GM12878 (cell line): Measurements from ENCODE around the gene SASH3. TPM values are rescaled to one million over a fixed set of nuclear protein-coding genes. Genes with fewer than 3 reads are reported as not detected.
A peak's percentile ranks its signal among the peaks of the same experiment; 100 is the strongest.

Source experiments
- ATAC-seq: fragments of 200-7000 bp; cut with Tn5 transposase; 3 replicates; pipeline ENCODE4 v1.9.1; 2020; ENCODE audit warnings: mild to moderate bottlenecking, moderate library complexity
- BruUV-seq: library from RNA; stranded (reverse); fragments of 400-500 nt; replicated peaks from 2 replicates; lab custom pipeline; 2021; lab: Mats Ljungman, UMichigan
- CTCF ChIA-PET: fragments of 300-600 bp; sonication (Branson Sonifier 250); formaldehyde crosslinking; extraction: SDS; loops from one replicate; lab custom pipeline; 2021; ENCODE audit warnings: inconsistent platforms; lab: Yijun Ruan, JAX
- POLR2A ChIA-PET: fragments of 350-600 bp; formaldehyde crosslinking; extraction: SDS; loops from one replicate; lab custom pipeline; 2021; ENCODE audit warnings: inconsistent platforms; lab: Charles Lee
- RAD21 ChIA-PET: fragments of 300-600 bp; sonication (Branson Sonifier 250); formaldehyde crosslinking; loops from one replicate; lab custom pipeline; 2023; ENCODE audit warnings: antibody characterized with exemption; ENCODE audit not compliant: unreplicated experiment; lab: Charles Lee
- SMC1A ChIA-PET: fragments of 300-600 bp; sonication (Branson Sonifier 250); formaldehyde crosslinking; loops from one replicate; lab custom pipeline; 2023; ENCODE audit not compliant: unreplicated experiment, uncharacterized antibody; lab: Charles Lee
- DNase-seq: peaks from one replicate; pipeline ENCODE4 v3.0.0-alpha.2; 2011; ENCODE audit warnings: low read depth, low spot score
- FAIRE-seq: peaks from 3 replicates; lab custom pipeline; 2011; peaks lifted over from hg19 to GRCh38; lab: Jason Lieb, UNC
- H2AFZ ChIP-seq: 2 replicates; pipeline ENCODE4 v1.6.0; 2011; ENCODE audit warnings: low read depth, low read length, control low read depth; ENCODE audit not compliant: control insufficient read depth
- H3K27ac ChIP-seq: 2 replicates; pipeline ENCODE4 v1.5.1; 2011; ENCODE audit warnings: control low read depth; ENCODE audit not compliant: control insufficient read depth, insufficient read depth
- H3K27me3 ChIP-seq, 2 experiments: replicated peaks in 1 of 2; 2 replicates each; pipeline versions ENCODE4 v1.6.0 to v1.6.1; 2011; ENCODE audit warnings: low read length in 1 of 2; ENCODE audit not compliant: control insufficient read depth in 2 of 2, insufficient read depth in 2 of 2
- H3K36me3 ChIP-seq, 2 experiments: 2 replicates each; pipeline ENCODE4 v1.5.1; 2011; ENCODE audit warnings: low read length in 1 of 2; ENCODE audit not compliant: control insufficient read depth in 2 of 2, insufficient read depth in 2 of 2
- H3K4me1 ChIP-seq: 2 replicates; pipeline ENCODE4 v1.6.1; 2011; ENCODE audit warnings: mild to moderate bottlenecking, low read length, moderate library complexity, mixed read lengths; ENCODE audit not compliant: control insufficient read depth, insufficient read depth
- H3K4me2 ChIP-seq: 2 replicates; pipeline ENCODE4 v1.6.0; 2011; ENCODE audit warnings: control low read depth; ENCODE audit not compliant: control insufficient read depth, insufficient read depth
- H3K4me3 ChIP-seq: fragments of 200-600 bp; sonication (generic); 2 replicates; pipeline ENCODE4 v1.5.1; 2016
- H3K79me2 ChIP-seq: 2 replicates; pipeline ENCODE4 v1.6.0; 2011; ENCODE audit warnings: low read length; ENCODE audit not compliant: control insufficient read depth, insufficient read depth
- H3K9ac ChIP-seq: 2 replicates; pipeline ENCODE4 v1.8.0; 2011; ENCODE audit warnings: low read length, control low read depth, mixed read lengths; ENCODE audit not compliant: control insufficient read depth, insufficient read depth
- H3K9me3 ChIP-seq: replicated peaks from 3 replicates; pipeline ENCODE4 v1.5.1; 2011; ENCODE audit warnings: mild to moderate bottlenecking, low read length; ENCODE audit not compliant: control insufficient read depth, insufficient read depth
- H4K20me1 ChIP-seq: 2 replicates; pipeline ENCODE4 v1.6.0; 2011; ENCODE audit not compliant: control insufficient read depth, insufficient read depth
- CHD2 ChIP-seq: IDR thresholded peaks from 2 replicates; pipeline ENCODE4 v1.6.1; 2011; ENCODE audit warnings: low read depth, low read length, improper control_type of control experiment, borderline replicate concordance
- MAX ChIP-seq: IDR thresholded peaks from 2 replicates; pipeline ENCODE4 v1.6.1; 2012; ENCODE audit warnings: low read depth, low read length, improper control_type of control experiment
- NFYA ChIP-seq: IDR thresholded peaks from 2 replicates; pipeline ENCODE4 v1.6.1; 2011; ENCODE audit warnings: low read depth, mild to moderate bottlenecking, low read length, improper control_type of control experiment, borderline replicate concordance
- RAD21 ChIP-seq: IDR thresholded peaks from 2 replicates; pipeline ENCODE4 v1.6.1; 2011; ENCODE audit warnings: mild to moderate bottlenecking, low read depth, low read length, moderate library complexity; ENCODE audit not compliant: insufficient read depth
- RUNX3 ChIP-seq: IDR thresholded peaks from 2 replicates; pipeline ENCODE4 v1.6.1; 2012; ENCODE audit warnings: low read length, inconsistent platforms
- SMC3 ChIP-seq: IDR thresholded peaks from 2 replicates; pipeline ENCODE4 v1.6.1; 2011; ENCODE audit warnings: low read length, improper control_type of control experiment, borderline replicate concordance
- SUPT20H ChIP-seq: IDR thresholded peaks from 2 replicates; pipeline ENCODE4 v1.6.1; 2011; ENCODE audit warnings: low read depth, mild to moderate bottlenecking, low read length, moderate library complexity, borderline replicate concordance; ENCODE audit not compliant: control insufficient read depth
- WGBS: methylation state at CpG from one replicate; pipeline ENCODE4 v1.1.6; 2016; ENCODE audit warnings: low lambda C conversion rate; ENCODE audit not compliant: insufficient replicate concordance, insufficient coverage; ENCODE audit errors: missing lambda C conversion rate; 5-methylcytosine and 5-hydroxymethylcytosine counted together
- in situ Hi-C: fragments of 300-500 bp; cut with MboI; formaldehyde crosslinking; loops from 9 replicates; pipeline ENCODE4 v1.14.3; 2018; ENCODE audit warnings: mixed read lengths
- intact Hi-C: fragments of 100-400 bp; cut with micrococcal nuclease; formaldehyde crosslinking; loops from one replicate; pipeline ENCODE4 v1.14.2; 2022; ENCODE audit not compliant: unreplicated experiment
- polyA plus RNA-seq, 11 experiments: library from polyadenylated mRNA; depleted of rRNA in 4 of 11; unstranded in 6 of 11; stranded (reverse) in 5 of 11; fragments of >200 nt; fragmentation: Nextera tagmentation in 4 of 11; fragmentation: Illumina TruSeq in 1 of 11; extraction: Ambion mirVana in 4 of 11; extraction: Trizol in 1 of 11; gene quantifications; 1 replicate in 1 of 11; 2 replicates in 10 of 11; pipeline versions ENCODE4 v1.2.1 to v1.2.3, GENCODE V29; 2011 to 2016; ENCODE audit warnings: inconsistent platforms in 2 of 11, missing spikeins in 2 of 11, low read depth in 1 of 11
- total RNA-seq, 4 experiments: library from RNA; depleted of rRNA in 3 of 4; stranded (reverse); fragments of >200 nt in 3 of 4; fragmentation: Illumina TruSeq in 1 of 4; extraction: Trizol in 1 of 4; gene quantifications; 2 replicates each; pipeline versions ENCODE4 v1.2.1 to v1.2.3, GENCODE V29; 2013 to 2021
- TF ChIP-seq, protein P1 (sequence below), 3 experiments: IDR thresholded peaks in 2 of 3; conservative IDR thresholded peaks in 1 of 3; 2 replicates each; pipeline ENCODE4 v1.5.1; 2011; ENCODE audit warnings: low read depth in 3 of 3, low read length in 3 of 3, mild to moderate bottlenecking in 3 of 3, control low read depth in 2 of 3, moderate library complexity in 2 of 3, inconsistent platforms in 1 of 3, mixed read lengths in 1 of 3; ENCODE audit not compliant: control insufficient read depth in 2 of 3, insufficient read depth in 1 of 3; ENCODE audit errors: extremely low read depth in 1 of 3

Gene SASH3
- total and polyA plus RNA-seq, 10 of the 15 experiments (the other 5 are each of a cell fraction or from before 2014, with no cell fraction given) = 23.1 to 233 (median 160) TPM

DNA sequence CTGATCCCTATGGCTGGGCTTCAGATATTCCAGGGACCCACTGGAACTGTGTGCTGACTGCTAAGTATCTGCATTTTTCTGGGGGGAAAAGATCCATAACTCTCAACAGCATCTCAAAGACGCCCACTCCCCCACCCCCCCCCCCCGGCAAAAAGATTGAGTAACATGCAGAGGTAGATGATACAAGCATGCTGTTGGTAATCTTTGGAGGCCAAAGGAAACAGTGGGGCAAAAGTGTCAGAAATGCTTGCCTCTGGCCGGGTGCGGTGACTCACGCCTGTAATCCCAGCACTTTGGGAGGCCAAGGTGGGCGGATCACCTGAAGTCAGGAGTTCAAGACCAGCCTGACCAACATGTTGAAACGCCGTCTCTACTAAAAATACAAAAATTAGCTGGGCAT, 28.8 kb upstream of the SASH3 start (continued):
- TF ChIP-seq MAX (no peak), SUPT20H (no peak), CHD2 (no peak)

DNA sequence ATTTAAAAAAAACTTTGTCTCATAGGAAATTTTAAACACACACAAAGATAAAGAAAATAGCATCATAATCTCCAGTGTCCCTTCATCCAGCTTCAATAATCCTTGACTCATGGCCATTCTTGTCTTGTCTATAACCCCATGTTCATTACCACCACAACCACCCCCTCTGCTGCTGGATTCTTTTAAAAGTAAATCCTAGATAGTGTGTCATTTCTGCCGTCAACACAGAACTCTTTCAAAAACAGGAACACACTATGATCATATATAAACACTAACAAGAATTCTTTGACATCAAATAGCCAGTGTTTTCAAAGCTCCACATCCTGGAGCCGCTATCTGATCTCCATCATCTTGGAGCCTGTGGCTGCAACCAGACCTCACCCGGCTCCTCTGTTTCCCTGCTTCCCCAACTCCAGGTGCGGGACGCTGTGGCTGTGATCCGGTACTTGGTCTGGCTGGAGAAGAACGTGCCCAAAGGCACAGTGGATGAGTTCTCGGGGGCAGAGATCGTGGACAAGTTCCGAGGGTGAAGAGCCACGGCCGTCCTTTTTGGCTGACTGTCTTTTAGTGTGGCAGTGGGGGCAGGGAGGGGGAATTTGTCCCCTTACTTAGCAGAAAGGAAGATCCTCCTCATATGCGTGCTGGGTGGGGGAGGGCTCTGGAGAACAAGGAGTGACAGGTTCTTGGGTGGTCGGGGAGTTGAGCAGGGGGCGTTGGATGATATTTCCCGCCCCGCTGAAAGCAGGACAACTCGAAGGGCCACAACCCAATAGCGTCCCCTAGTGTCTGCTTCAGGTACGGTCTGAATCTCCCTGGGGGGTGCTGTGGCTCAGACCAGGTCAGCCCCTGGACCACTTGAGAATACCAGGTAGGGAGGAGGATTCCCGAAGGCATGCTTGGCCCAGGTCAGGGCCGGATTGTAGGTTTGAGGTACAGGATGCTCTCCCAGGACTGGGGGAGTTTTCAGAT, 25.4 kb upstream of the SASH3 start:
- FAIRE-seq = no peak
- Histone ChIP-seq H3K4me3 (no peak overlapping the region), H3K4me2 (no peak overlapping the region), H3K4me1 (peaks cover 19% of the 10 kb centered on the region), H3K9ac (no peak overlapping the region), H3K27ac (no peak overlapping the region), H2AFZ (no peak overlapping the region), H3K27me3 (no peaks in the 10 kb centered on the region), H3K9me3 (no peaks in the 10 kb centered on the region), H4K20me1 (no peaks in the 10 kb centered on the region), H3K36me3 (no peaks in the 10 kb centered on the region), H3K79me2 (no peaks in the 10 kb centered on the region)
- ATAC-seq = no peak
- no TSS peak for BruUV-seq
- CTCF ChIA-PET = interaction anchor here (0.7 to 6.9 kb wide), 17 partner anchors 8 to 273 kb away, joined by 3 to 80 read pairs (median 5); partner anchors contain the start of gene XPNPEP2
- 26% methylated on average over 22 of the region's 22 CpGs for WGBS
- intact Hi-C loops (no loop called here), in situ Hi-C loops (no loop called here)
- RAD21 ChIA-PET = interaction anchor here (0.6 to 5.6 kb wide), 5 partner anchors 27 to 69 kb away, joined by 3 to 65 read pairs (median 11); partner anchors contain the start of gene SASH3
- SMC1A ChIA-PET = interaction anchor here (2.6 to 5.8 kb wide), 3 partner anchors 15 to 69 kb away, joined by 16 to 57 read pairs (median 27); no protein-coding TSS in a partner anchor
- POLR2A ChIA-PET = no interaction called here
- DNase-seq = no peak
- no peak for TF ChIP-seq RUNX3
- peak; percentile 36; the same call in 1 of the 2 replicates for TF ChIP-seq SMC3
- TF ChIP-seq, protein P1, sequence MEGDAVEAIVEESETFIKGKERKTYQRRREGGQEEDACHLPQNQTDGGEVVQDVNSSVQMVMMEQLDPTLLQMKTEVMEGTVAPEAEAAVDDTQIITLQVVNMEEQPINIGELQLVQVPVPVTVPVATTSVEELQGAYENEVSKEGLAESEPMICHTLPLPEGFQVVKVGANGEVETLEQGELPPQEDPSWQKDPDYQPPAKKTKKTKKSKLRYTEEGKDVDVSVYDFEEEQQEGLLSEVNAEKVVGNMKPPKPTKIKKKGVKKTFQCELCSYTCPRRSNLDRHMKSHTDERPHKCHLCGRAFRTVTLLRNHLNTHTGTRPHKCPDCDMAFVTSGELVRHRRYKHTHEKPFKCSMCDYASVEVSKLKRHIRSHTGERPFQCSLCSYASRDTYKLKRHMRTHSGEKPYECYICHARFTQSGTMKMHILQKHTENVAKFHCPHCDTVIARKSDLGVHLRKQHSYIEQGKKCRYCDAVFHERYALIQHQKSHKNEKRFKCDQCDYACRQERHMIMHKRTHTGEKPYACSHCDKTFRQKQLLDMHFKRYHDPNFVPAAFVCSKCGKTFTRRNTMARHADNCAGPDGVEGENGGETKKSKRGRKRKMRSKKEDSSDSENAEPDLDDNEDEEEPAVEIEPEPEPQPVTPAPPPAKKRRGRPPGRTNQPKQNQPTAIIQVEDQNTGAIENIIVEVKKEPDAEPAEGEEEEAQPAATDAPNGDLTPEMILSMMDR (IDR thresholded peaks at IDR 0.05 in 2 of 3, conservative IDR thresholded peaks at IDR 0.05 in 1 of 3; ENCODE audit: control insufficient read depth in 2 of 3, extremely low read depth in 1 of 3, insufficient read depth in 1 of 3, low read depth in 3 of 3, low read length in 3 of 3) = peak; percentile 31 to 60 (median 56); a peak in 5 of 6 replicates
- TF ChIP-seq NFYA = no peak
- peak; percentile 59 for TF ChIP-seq RAD21
